NB4 (cell line): ENCODE measurements around the gene LDLRAD3.

ENCODE experiments used
- DNase-seq: peaks from one replicate; pipeline ENCODE4 v3.0.0; 2010; ENCODE audit warnings: low read depth
- H3K4me3 ChIP-seq: one replicate; pipeline ENCODE4 v1.5.1; 2011; ENCODE audit warnings: mild to moderate bottlenecking, low read depth, low read length, moderate library complexity
- CTCF ChIP-seq: IDR thresholded peaks from one replicate; pipeline ENCODE4 v1.5.1; 2012; ENCODE audit warnings: low read depth, low read length
- MAX ChIP-seq: IDR thresholded peaks from 2 replicates; pipeline ENCODE4 v1.6.1; 2011; ENCODE audit warnings: low read depth, low read length
- MYC ChIP-seq: IDR thresholded peaks from 2 replicates; pipeline ENCODE4 v1.6.1; 2011; ENCODE audit warnings: low read depth, low read length
- POLR2A ChIP-seq: IDR thresholded peaks from 2 replicates; pipeline ENCODE4 v1.6.1; 2011; ENCODE audit warnings: mild to moderate bottlenecking; ENCODE audit not compliant: insufficient read length; ENCODE audit errors: extremely low read depth

Gene LDLRAD3

GRCh38 chr11:36135076-36135475 is 191.2 kb downstream of the LDLRAD3 start:
- no peak for TF ChIP-seq CTCF
- no peak for TF ChIP-seq MYC
- TF ChIP-seq MAX, result no peak
- TF ChIP-seq POLR2A, result no peak
- DNase-seq, result no peak
- no peak overlapping the region for H3K4me3 ChIP-seq

- no peak overlapping the region for H3K4me3 ChIP-seq
- no peak for DNase-seq
- TF ChIP-seq MAX (no peak), CTCF (no peak), POLR2A (no peak), MYC (no peak)
Measured at GRCh38 chr11:36139767-36140166, 195.9 kb downstream of the LDLRAD3 start.

DNA sequence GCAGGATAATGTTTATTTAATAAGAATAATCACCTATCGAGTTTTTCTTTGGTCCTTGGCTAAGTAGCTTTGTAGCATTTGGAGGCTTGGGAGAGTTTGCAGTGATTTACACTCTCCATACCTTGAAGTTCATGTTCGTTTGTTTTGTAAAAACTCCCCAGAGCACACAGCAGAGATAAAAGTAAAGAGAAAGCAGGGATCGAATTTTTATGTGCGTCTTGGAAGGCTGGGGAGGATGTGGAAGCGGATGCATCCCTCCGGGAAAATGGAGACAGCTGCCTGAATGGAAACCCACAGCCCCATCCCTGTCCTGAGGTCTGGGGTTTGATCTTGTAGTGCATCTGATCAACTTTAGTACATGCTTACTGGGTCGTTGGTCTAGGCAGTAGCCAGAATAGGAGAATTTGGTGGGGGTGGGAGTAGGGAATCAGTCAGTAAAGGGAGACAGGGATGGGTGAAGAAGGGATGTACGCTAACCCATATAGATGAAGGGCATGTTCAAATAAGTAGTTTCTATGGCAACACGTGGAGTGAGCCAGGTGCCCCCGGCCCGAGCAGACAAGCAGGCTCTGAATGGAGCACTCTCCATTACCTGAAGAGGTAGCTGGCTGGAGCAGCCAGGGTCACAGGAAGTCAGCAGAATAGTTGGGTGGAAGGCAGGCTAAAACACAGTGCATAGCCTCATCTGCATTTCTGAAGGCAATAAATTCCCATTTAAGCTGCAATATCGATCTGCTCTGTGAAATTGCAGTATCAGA is 197.5 kb downstream of the LDLRAD3 start:
- no peak for TF ChIP-seq MYC
- TF ChIP-seq POLR2A, result no peak
- no peak for TF ChIP-seq MAX
- TF ChIP-seq CTCF, result no peak
- H3K4me3 ChIP-seq, result no peak overlapping the region
- no peak for DNase-seq

DNA sequence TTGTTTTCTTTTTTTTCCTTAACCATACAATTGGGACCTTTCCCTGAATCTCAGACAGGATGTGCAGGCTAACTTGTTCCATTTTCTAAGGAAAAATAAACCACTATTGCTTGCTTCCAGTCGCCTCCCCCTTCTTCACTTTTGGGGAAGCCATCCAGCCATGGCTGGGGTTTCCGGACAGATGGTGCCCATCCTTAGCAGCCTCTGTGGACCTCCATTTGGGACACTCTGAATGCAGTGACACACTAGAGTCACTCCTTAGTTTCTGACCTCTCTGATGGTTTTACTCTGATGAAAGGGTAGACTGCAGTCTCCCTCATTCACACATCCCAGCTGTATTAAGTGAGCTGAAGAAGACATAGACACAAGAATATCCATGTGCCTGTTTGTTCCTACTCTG is 198.1 kb downstream of the LDLRAD3 start:
- H3K4me3 ChIP-seq, result no peak overlapping the region
- no peak for DNase-seq
- TF ChIP-seq CTCF (no peak), MAX (no peak)

GRCh38 chr11:36142439-36142838 is 198.6 kb downstream of the LDLRAD3 start:
- TF ChIP-seq MAX (no peak), CTCF (no peak), POLR2A (no peak), MYC (no peak)
- no peak for DNase-seq
- no peak overlapping the region for H3K4me3 ChIP-seq

GRCh38 chr11:36142879-36143278 is 199.0 kb downstream of the LDLRAD3 start:
- TF ChIP-seq CTCF (no peak), MAX (no peak), MYC (no peak), POLR2A (no peak)
- no peak overlapping the region for H3K4me3 ChIP-seq
- DNase-seq, result no peak
